GM21717 (cell line): Measurements from ENCODE around the gene NYNRIN.
"Not testable (repeated sequence)": the region's sequence is repeated elsewhere in the genome, so short reads cannot be mapped to it uniquely, and the experiment has no call there.

Source experiments
- ATAC-seq: cut with Tn5 transposase; IDR thresholded peaks from one replicate; pipeline ENCODE4 v1.9.1; 2021; ENCODE audit warnings: mild to moderate bottlenecking, moderate library complexity; ENCODE audit not compliant: unreplicated experiment

Gene NYNRIN

GRCh38 chr14:24442240-24443052, 43.6 kb downstream of the NYNRIN start, which contains the start of gene SDR39U1:
Gene SDR39U1, minus strand, starts transcription at chr14:24442776. Its CDS starts 7 bp downstream, at chr14:24442769.
- peak; percentile 82 for ATAC-seq

GRCh38 chr14:24443053-24443665, 44.4 kb downstream of the NYNRIN start:
- ATAC-seq: no peak

DNA sequence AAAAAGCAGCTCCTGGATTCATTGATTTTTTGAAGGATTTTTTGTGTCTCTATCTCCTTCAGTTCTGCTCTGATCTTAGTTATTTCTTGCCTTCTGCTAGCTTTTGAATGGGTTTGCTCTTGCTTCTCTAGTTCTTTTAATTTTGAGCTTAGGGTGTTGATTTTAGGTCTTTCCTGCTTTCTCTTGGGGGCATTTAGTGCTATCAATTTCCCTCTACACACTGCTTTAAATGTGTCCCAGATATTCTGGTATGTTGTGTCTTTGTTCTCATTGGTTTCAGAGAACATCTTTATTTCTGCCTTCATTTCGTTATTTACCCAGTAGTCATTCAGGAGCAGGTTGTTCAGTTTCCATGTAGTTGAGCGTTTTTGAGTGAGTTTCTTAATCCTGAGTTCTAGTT, 52.0 kb downstream of the NYNRIN start:
- not testable (repeated sequence) for ATAC-seq

GRCh38 chr14:24456980-24457379, 58.2 kb downstream of the NYNRIN start:
- ATAC-seq: no peak

GRCh38 chr14:24458736-24459135, 59.9 kb downstream of the NYNRIN start:
- ATAC-seq: no peak

GRCh38 chr14:24459331-24459730, 60.5 kb downstream of the NYNRIN start:
- ATAC-seq: no peak

GRCh38 chr14:24461336-24461735, 62.5 kb downstream of the NYNRIN start:
- no peak for ATAC-seq

DNA sequence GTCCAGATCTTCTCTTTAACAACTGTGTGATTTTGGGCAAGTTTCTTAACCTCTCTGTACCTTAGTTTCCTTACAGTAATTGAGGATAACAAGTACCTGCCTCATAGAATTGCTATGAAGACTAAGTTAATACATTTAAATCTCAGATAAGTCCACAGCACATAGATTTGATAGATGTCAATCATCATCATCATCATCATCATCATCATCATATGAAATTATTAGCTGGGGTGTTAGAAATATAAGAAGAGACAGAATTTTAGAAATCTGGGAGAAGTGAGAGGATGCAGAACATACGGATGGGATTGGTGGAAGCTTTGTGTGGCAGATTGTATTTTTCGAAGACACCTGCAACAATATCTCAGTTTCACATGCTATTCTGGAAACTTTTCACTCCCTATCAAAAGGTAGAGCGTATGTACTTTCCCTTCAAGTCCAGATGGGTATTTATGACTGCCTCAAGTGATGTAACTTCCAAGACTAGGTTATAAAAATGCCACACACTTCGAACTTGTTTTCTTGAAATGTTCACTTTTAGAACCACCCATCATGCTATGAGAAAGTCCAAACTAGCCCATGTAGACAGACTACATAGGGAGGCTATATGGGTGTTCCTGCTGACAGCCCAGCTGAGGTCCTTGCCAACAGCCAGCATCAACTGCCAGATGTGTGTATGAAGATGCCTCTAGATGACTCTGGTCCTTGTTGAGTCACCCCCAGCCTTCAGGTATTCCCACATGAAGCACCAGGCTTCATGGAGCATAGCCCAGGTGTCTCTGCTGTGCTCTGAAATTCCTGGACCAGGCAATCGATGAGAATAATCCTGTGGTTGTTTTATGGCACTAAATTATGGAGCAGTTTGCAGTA, 64.4 kb downstream of the NYNRIN start:
- ATAC-seq: no peak

- no peak for ATAC-seq
Observed at GRCh38 chr14:24463884-24464785, 65.3 kb downstream of the NYNRIN start.

GRCh38 chr14:24465368-24465767, 66.6 kb downstream of the NYNRIN start:
- ATAC-seq: no peak

DNA sequence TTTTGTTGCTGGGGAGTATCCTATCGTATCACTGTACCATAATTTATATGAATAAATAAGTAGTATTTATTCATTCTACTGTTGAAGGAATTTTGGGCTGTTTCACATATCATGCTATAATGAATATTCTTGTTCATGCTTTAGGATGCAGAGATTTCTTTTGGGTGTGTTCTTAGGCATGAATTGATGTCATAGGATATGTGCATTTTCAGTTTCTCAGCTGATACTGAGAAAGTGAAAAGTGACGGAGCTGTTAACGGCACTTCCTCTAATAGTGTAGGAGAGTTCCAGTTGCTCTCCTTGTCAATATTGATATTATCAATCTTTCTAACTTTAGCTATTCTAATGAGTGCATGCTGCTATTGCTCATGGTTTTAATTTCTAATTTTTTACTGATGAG, 67.0 kb downstream of the NYNRIN start:
- ATAC-seq: no peak
